Pons (tissue), 1 donor: Measurements from ENCODE around the gene TRAF2.
A peak's percentile ranks its signal among the peaks of the same experiment; 100 is the strongest.

Experiments used
- DNase-seq: peaks from one replicate; pipeline ENCODE4 v3.0.0-alpha.2; 2016; ENCODE audit warnings: low spot score

The TRAF2 gene

GRCh38 chr9:136913701-136914438 lies 27.6 kb downstream of the TRAF2 start:
- DNase-seq, result no peak

GRCh38 chr9:136915632-136916329 lies 29.5 kb downstream of the TRAF2 start:
- no peak for DNase-seq

GRCh38 chr9:136916330-136917184 lies 30.2 kb downstream of the TRAF2 start:
- no peak for DNase-seq

- DNase-seq, result no peak
Observed at GRCh38 chr9:136917902-136918301, 31.6 kb downstream of the TRAF2 start.

GRCh38 chr9:136920069-136920468 lies 33.8 kb downstream of the TRAF2 start:
- no peak for DNase-seq

- no peak for DNase-seq
Observed at GRCh38 chr9:136920734-136921231, 34.5 kb downstream of the TRAF2 start.

- DNase-seq, result no peak
Observed at GRCh38 chr9:136921307-136921706, 35.0 kb downstream of the TRAF2 start.

- no peak for DNase-seq
Observed at GRCh38 chr9:136921718-136922117, 35.4 kb downstream of the TRAF2 start.

GRCh38 chr9:136922540-136922939 lies 36.2 kb downstream of the TRAF2 start:
- no peak for DNase-seq

GRCh38 chr9:136923881-136924280 lies 37.6 kb downstream of the TRAF2 start:
- no peak for DNase-seq

- DNase-seq, result no peak
Observed at GRCh38 chr9:136925414-136926153, 39.3 kb downstream of the TRAF2 start.

- no peak for DNase-seq
Observed at GRCh38 chr9:136926154-136926704, 39.9 kb downstream of the TRAF2 start.

- DNase-seq, result no peak
Observed at GRCh38 chr9:136926749-136927148, 40.4 kb downstream of the TRAF2 start.

GRCh38 chr9:136927343-136928271 lies 41.3 kb downstream of the TRAF2 start:
- peak; percentile 44 for DNase-seq

- DNase-seq, result no peak
Observed at GRCh38 chr9:136928591-136928990, 42.3 kb downstream of the TRAF2 start.

- no peak for DNase-seq
Observed at GRCh38 chr9:136930014-136930413, 43.7 kb downstream of the TRAF2 start.

- no peak for DNase-seq
Observed at GRCh38 chr9:136931611-136932130, 45.4 kb downstream of the TRAF2 start.

GRCh38 chr9:136934277-136934676 lies 48.0 kb downstream of the TRAF2 start:
- no peak for DNase-seq

- DNase-seq, result no peak
Observed at GRCh38 chr9:136935651-136936050, 49.3 kb downstream of the TRAF2 start.

- DNase-seq, result no peak
Observed at GRCh38 chr9:136936645-136937170, 50.4 kb downstream of the TRAF2 start.
